GDM1 (cell line): ENCODE data around the gene MAML3.
A peak's percentile ranks its signal among the peaks of the same experiment; 100 is the strongest.

Source experiments
- DNase-seq: peaks from one replicate; lab custom pipeline; 2025; lab: John Stamatoyannopoulos, UW

The MAML3 gene

GRCh38 chr4:140046016-140046415, 108.0 kb downstream of the MAML3 start:
- no peak for DNase-seq

GRCh38 chr4:140044337-140044902, 109.6 kb downstream of the MAML3 start:
- DNase-seq = no peak

GRCh38 chr4:140042634-140043033, 111.3 kb downstream of the MAML3 start:
- peak; percentile 23 for DNase-seq

GRCh38 chr4:140038031-140038533, 115.9 kb downstream of the MAML3 start:
- DNase-seq = no peak

GRCh38 chr4:140037353-140038030, 116.5 kb downstream of the MAML3 start:
- no peak for DNase-seq

GRCh38 chr4:140031706-140032105, 122.3 kb downstream of the MAML3 start:
- no peak for DNase-seq

GRCh38 chr4:140031061-140031460, 122.9 kb downstream of the MAML3 start:
- DNase-seq = no peak

- no peak for DNase-seq
Measured at GRCh38 chr4:140028676-140029517, 125.1 kb downstream of the MAML3 start.

- DNase-seq = no peak
Measured at GRCh38 chr4:140028101-140028500, 125.9 kb downstream of the MAML3 start.

- no peak for DNase-seq
Measured at GRCh38 chr4:140027101-140027500, 126.9 kb downstream of the MAML3 start.

- no peak for DNase-seq
Measured at GRCh38 chr4:140025470-140025869, 128.5 kb downstream of the MAML3 start.

- no peak for DNase-seq
Measured at GRCh38 chr4:140020457-140021361, 133.3 kb downstream of the MAML3 start.

- no peak for DNase-seq
Measured at GRCh38 chr4:140019619-140020347, 134.2 kb downstream of the MAML3 start.

GRCh38 chr4:140018931-140019618, 134.9 kb downstream of the MAML3 start:
- no peak for DNase-seq

GRCh38 chr4:140014284-140014683, 139.7 kb downstream of the MAML3 start:
- DNase-seq = no peak

GRCh38 chr4:140012688-140013486, 141.1 kb downstream of the MAML3 start:
- DNase-seq = peak; percentile 39

GRCh38 chr4:140005699-140006098, 148.3 kb downstream of the MAML3 start:
- no peak for DNase-seq

GRCh38 chr4:140004922-140005627, 148.9 kb downstream of the MAML3 start:
- no peak for DNase-seq

- DNase-seq = no peak
Measured at GRCh38 chr4:140004549-140004895, 149.5 kb downstream of the MAML3 start.
